Cortex of kidney (tissue), 1 donor: ENCODE measurements around the gene SH2D3A.
"Not testable (repeated sequence)": the region's sequence is repeated elsewhere in the genome, so short reads cannot be mapped to it uniquely, and the experiment has no call there.

Experiments
- DNase-seq: peaks from one replicate; lab custom pipeline; 2025; lab: John Stamatoyannopoulos, UW

SH2D3A gene

GRCh38 chr19:6790194-6791128 is 23.2 kb upstream of the SH2D3A start:
- DNase-seq = no peak

- DNase-seq = no peak
Measured at GRCh38 chr19:6788896-6789295, 21.7 kb upstream of the SH2D3A start.

- DNase-seq = no peak
Measured at GRCh38 chr19:6787393-6787792, 20.2 kb upstream of the SH2D3A start.

- DNase-seq = no peak
Measured at GRCh38 chr19:6779206-6779605, 12.0 kb upstream of the SH2D3A start.

DNA sequence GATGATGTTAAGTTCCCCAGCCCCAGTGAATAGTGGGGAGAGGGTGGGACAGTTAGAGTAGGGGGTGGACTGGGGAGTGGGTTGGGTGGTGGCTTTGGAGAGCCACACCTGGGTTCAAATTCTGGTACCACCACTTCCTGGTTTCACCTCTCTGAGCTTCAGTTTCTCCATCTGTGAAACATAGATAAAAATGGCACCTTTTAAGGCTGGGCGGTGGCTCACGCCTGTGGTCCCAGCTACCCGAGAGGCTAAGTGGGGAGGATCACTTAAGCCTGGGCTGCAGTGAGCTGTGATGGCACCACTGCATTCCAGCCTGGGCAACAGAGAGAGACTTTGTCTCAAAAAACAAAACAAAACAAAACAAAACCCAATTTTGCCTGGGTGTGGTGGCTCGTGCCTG is 11.2 kb upstream of the SH2D3A start:
- DNase-seq = no peak

GRCh38 chr19:6777434-6777833 is 10.2 kb upstream of the SH2D3A start:
- DNase-seq = no peak

- DNase-seq = no peak
Measured at GRCh38 chr19:6776999-6777398, 9.8 kb upstream of the SH2D3A start.

- DNase-seq = not testable (repeated sequence)
Measured at GRCh38 chr19:6776045-6776444, 8.8 kb upstream of the SH2D3A start.

- DNase-seq = no peak
Measured at GRCh38 chr19:6774821-6775707, 7.8 kb upstream of the SH2D3A start.

GRCh38 chr19:6773323-6773931 is 6.2 kb upstream of the SH2D3A start:
- no peak for DNase-seq

DNA sequence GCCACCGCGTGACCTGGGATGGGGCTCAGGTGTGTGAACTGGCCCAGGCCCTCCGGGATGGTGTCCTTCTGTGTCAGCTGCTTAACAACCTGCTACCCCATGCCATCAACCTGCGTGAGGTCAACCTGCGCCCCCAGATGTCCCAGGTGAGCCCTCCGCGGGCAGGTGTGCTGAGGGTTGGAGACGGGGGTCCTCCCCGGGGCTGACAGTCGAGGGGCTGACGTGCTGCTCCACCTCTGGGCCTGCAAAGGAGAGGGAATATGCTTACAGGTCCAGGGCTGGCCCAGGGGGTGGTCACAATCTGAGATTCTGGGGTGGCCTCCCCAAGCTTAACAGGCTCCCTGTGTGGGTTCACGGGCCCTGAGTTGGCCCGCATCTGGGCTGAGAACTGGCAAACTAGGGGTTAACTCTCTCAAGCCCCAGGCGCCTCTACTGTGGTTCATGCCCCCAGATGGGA is 5.7 kb upstream of the SH2D3A start:
- no peak for DNase-seq

- no peak for DNase-seq
Measured at GRCh38 chr19:6772028-6772865, 5.0 kb upstream of the SH2D3A start, which contains the start of gene VAV1. Gene VAV1 (plus strand): TSS chr19:6772708. CDS start chr19:6772808, 100 bp downstream.

DNA sequence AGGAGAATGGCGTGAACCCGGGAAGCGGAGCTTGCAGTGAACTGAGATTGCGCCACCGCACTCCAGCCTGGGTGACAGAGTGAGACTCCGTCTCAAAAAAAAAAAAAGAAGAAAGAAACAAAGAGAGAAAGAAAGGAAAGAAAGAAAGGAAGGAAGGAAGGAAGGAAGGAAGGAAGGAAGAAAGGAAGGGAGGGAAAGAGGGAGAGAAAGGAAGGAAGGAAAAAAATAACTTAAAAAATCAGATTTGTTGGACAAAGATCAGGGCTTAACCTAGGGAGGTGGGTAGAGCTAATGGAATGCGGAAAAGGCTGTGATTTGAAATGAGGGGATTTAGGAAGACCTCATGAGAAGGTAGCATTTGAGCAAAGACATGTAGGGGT is 4.4 kb upstream of the SH2D3A start:
- not testable (repeated sequence) for DNase-seq

GRCh38 chr19:6769006-6769619 is 1.9 kb upstream of the SH2D3A start:
- no peak for DNase-seq

DNA sequence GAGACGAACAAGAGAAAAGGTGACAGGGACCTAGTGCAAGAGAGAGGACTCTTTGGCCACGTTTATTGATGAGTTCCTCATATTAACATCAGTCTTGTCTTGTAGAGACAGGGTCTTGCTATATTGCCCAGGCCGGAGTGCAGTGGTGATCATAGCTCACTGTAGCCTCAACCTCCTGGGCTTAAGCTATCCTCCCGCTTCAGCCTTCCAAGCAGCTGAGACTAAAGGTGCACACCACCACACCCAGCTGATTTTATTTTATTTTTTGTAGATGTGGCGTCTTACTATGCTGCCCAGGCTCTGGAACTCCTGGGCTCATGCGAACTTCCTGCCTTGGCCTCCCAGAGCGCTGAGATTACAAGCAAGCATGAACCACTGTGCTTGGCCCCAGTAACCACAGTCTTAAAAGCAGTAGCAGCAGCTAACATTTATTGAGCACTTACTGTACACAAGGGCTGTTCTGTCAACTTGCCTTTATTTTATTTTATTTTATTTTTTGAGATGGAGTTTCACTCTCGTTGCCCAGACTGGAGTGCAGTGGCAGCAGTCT is 1.1 kb upstream of the SH2D3A start:
- DNase-seq = no peak

- DNase-seq = no peak
Measured at GRCh38 chr19:6767081-6767356, 216 bp downstream of the SH2D3A start.

GRCh38 chr19:6766357-6767080 is 716 bp downstream of the SH2D3A start:
- DNase-seq = no peak

DNA sequence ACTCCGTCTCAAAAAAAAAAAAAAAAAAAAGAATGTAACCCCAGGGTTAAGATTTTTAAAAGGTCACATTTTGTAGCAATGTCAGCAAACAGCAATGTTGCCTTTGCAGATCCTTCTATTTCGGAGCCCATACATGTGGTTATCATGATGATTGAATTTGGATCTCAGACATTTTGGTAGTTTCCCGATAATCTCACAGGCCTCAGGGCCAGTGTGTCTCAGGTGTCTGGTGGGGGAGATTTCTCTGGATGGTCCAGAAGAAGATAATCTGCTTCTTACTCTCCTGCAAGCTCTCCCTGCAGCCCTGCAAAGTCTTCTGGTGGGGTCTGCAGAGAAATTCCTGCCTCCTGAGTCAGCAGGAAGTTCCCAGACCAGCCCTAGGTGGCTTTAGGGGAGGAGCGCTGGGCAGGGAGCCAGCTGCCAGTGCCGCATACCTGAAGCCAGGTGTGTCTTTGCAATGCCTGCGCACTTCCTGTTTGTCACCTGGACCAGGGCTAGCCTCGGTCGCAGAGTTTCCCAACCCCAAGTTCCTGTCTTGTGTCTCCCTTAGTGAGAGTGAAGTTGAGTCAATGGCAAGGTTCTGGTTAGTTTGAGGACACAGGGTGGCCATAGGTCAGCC is 1.4 kb downstream of the SH2D3A start:
- no peak for DNase-seq

DNA sequence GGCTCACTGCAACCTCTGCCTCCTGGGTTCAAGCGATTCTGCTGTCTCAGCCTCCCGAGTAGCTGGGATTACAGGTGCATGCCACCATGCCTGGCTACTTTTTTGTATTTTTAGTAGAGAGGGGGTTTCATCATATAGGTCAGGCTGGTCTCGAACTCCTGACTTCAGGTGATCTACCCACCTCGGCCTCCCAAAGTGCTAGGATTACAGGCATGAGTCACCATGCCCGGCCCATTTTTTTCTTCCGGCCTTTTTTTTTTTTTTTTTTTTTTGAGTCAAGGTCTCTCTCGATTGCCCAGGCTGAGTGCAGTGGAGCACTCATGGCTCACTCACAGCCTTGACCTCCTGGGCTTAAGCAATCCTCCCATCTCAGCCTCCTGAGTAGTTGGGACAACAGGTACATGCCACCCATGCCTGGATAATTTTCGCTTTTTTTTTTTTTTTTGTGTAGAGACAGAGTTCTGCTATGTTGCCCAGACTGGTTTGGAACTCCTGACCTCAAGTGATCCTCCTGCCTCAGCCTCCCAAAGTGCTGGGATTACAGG is 4.9 kb downstream of the SH2D3A start:
- not testable (repeated sequence) for DNase-seq
